ENCODE data around the gene ROCK2.
"Not testable (repeated sequence)": the region's sequence is repeated elsewhere in the genome, so short reads cannot be mapped to it uniquely, and the experiment has no call there.

ROCK2 gene

DNA sequence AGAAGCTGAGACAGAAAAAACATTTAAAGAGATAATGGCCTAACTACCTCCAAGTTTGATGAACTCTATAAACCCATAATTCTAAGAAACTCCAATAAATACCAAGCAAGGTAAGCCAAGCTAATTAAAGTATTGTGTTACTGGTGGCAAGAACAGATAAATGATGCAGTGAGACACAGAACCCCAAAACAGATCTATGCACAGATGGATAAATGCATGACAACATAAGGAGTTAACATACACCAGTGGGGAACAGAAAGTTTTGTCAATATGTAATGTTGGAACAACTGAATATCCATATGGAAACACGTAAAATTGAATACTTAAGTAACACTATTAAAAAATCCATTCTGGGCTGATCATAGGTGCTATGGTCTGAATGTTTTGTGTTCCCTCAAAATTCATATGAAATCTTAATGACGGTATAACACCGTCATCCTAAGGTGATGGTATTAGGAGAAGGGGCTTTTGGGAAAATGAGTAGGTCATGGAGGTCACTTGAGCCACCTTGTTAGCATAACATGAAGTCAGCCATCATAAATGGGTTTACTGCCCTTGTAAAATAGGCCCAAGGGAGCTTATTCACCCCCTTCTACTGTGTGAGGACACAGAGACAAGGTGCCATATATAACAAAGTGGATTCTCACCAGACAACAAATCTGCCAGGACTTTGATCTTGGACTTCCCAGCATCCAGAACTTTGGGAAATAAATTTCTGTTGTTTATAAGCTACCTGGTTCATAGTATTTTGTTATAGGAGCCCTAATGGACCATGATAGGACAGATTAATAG is 102.8 kb downstream of the ROCK2 start:
- in situ Hi-C loops (cut with MboI; ENCODE audit: low sequenced_read_pairs): no loop called here

DNA sequence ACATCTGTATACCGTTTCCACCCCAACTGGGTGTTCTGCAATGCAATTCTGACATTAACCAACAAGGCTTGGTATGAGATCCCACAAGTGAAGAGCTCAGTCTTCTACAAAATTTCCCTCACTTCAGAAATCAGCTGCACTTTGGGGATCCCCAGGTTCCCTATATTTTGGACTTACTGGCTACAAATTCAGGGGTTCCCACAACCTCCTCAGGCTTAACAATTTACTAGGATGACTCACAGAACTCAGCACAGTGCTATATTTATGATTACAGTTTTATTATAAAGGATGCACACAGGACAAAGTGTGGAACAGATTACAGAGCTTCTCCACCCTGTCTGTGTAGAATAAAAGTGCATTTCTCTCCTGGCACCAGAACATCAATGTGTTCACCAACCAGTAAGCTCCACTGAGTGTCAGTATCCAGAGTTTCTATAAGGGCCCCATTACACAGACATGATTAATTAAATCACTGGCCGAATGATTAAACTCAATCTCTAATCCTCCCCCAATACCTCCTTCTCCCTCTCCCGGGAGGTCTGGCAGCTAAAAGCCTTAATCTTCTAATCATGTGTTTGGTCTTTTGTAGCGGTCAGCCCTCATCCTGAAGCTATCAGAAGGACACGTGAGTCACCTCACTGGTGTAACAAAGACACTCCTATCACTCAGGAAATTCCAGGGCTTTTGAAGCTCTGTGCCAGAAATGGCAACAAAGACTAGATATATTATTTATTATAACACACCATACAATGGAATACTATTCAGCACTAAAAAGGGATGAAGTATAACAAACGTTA is 104.6 kb downstream of the ROCK2 start:
- in situ Hi-C loops (cut with MboI; ENCODE audit: low sequenced_read_pairs): no loop called here

DNA sequence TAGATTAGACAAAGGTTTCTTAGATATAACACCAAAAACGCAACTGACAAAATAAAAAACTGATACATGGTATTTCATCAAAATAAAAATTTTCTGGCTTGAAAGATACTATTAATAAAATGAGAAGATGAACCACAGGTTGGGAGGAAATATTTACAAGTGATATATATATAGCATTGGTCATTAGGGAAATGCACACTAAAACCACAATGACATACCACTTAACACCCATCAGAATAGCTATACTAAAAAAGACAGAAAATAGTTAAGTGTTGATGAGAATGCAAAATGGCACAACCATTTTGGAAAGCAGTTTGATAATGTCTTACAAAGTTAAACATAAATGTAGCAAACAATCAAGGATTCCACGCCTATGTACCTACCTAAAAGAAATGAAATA is 105.3 kb downstream of the ROCK2 start:
- in situ Hi-C loops (cut with MboI; ENCODE audit: low sequenced_read_pairs): no loop called here

GRCh38 chr2:11237122-11237521 is 107.3 kb downstream of the ROCK2 start:
- in situ Hi-C loops (cut with MboI; ENCODE audit: low sequenced_read_pairs): no loop called here

- in situ Hi-C loops (cut with MboI; ENCODE audit: low sequenced_read_pairs): no loop called here
Measured at GRCh38 chr2:11236335-11236734, 108.1 kb downstream of the ROCK2 start.

DNA sequence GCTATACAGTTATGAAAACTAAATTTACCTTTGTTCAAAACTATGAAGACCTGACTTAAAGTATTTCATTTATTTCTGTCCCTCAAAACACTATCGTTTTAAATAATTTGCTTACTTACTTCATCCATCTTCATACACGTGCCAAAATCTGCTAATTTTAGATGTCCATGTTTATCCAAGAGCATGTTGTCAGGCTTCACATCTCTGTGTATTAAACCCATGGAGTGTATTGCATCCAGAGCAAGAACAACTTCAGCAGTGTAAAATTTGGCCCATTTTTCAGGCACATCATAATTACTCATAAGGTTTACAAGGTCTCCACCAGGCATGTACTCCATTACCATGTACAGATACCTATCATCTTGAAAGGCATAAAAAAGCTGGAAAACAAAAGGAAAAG is 108.9 kb downstream of the ROCK2 start:
- in situ Hi-C loops (cut with MboI; ENCODE audit: low sequenced_read_pairs): no loop called here

DNA sequence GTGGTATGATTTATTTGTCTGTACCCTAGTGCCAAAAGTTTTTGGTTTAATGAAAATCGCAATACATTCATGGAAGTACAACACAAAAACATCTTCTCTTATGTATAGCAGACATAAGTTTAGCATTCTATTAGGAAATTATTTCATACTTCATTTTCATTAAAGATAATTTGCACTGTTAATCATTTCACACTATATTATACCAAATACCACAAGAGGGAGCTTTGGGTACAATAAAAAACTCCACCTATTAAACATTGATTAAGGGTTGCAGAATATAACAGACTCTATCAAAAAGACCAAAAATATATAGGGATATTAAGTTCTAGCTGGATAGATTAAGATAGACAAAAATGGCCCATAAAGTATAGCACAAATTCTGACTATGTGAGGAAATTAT is 110.1 kb downstream of the ROCK2 start:
- in situ Hi-C loops (cut with MboI; ENCODE audit: low sequenced_read_pairs): no loop called here

DNA sequence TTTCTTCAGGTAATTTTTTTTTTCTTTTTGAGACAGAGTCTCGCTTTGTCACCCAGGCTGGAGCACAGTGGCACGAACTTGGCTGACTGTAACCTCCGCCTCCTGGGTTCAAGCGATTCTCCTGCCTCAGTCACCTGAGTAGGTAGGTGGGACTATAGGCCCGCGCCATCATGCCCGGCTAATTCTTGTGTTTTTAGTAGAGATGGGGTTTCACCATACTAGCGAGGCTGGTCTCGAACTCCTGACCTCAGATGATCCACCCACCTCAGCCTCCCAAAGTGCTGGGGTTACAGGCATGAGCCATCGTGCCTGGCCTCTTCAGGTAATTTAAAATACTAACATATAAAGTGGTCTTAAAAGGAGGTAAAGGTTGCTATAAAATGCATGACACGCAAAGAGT is 113.2 kb downstream of the ROCK2 start:
- in situ Hi-C loops (cut with MboI; ENCODE audit: low sequenced_read_pairs): not testable (repeated sequence)

DNA sequence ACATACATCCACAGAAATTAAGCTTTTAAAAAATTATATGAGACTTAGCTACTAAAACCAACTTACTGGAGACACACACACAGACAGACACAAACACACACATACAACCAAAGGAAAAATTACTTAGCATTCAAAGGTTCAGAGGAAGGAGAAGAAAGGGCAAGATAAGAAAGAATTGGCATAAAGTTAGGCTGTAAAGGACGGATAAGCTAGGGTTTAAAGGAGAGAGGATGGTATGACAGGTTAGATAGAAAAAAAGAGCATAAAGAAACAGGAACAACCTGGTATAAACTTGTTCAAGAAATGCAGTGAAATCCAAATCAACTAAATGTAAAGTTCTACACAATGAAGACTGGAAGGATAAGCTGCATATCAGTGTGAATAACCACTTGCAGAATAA is 115.7 kb downstream of the ROCK2 start:
- in situ Hi-C loops (cut with MboI; ENCODE audit: low sequenced_read_pairs): no loop called here

GRCh38 chr2:11227595-11227994 is 116.8 kb downstream of the ROCK2 start:
- in situ Hi-C loops (cut with MboI; ENCODE audit: low sequenced_read_pairs): no loop called here

GRCh38 chr2:11224887-11225286 is 119.5 kb downstream of the ROCK2 start:
- in situ Hi-C loops (cut with MboI; ENCODE audit: low sequenced_read_pairs): no loop called here

DNA sequence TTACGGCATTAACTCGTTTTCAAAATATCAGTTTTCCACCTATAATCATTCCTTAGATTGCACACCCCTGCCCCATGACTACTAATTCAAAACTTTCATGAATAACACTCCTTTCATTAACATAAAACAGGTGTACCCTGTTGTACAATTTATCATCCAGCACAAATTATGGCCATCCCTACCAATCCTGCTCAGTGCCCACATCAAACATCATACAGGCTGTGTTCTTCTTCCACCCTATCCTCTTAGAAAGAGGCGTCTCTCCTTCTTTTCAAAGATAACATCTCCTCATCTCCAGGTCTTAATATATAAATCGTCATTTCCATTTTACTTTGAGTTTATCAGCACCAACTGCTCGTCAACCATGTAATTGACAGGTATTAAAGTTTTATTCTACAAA is 121.6 kb downstream of the ROCK2 start:
- in situ Hi-C loops (cut with MboI; ENCODE audit: low sequenced_read_pairs): no loop called here

GRCh38 chr2:11220445-11220844 is 124.0 kb downstream of the ROCK2 start:
- in situ Hi-C loops (cut with MboI; ENCODE audit: low sequenced_read_pairs): no loop called here

DNA sequence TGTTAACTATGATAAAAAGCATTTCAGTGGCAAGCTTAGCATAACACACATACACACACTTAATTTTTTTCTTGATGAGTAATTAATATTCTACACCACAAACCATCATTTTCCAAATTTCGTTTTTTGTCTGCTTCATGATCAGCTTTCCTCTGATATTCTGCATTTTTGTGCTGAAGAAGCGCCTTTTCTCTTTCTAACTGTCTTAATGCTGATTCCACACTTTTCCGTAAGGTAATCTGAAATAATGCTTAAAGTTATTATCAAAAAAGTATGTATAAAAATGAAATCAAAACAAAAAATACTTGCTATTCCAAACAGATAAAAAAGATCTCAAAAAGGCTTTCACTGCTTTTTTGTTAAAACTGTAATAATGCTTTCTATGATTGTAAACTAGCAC is 129.0 kb downstream of the ROCK2 start:
- in situ Hi-C loops (cut with MboI; ENCODE audit: low sequenced_read_pairs): no loop called here

DNA sequence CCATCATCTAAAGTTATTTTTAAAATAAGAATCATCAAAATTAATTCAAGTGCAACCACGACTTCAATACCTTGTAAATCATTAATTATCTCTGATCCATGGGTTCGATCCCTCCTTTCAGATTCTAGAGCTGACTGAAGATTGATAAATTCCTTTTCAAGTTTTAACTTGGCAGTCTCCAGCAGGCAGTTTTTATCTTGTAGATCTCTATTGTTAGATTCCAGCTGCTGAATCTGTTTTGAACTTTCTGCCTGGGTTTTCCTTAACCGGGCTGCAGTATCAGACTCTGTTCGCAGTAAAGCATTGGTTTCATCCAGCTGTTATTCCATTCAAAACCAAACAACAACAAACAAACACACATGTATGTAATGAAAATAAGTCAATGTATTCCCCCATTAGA is 129.7 kb downstream of the ROCK2 start:
- in situ Hi-C loops (cut with MboI; ENCODE audit: low sequenced_read_pairs): no loop called here

DNA sequence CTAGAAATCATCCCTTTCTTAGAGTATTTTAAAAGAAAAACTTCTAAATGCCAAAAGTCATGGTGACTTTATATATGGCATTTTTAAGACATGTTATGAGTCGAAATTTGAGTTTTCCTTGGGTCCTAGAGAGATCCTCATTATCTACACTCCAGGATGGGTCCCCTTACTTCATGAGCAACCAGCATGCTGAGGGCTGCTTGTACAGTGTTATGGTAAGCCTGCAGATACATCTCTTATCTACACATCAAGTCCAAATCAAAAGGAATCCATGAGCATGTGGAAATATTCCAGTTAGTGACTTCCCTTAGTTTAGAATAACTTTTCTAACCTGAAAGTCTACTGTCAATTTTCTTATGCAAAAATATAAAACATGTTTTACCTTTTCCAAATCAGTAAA is 130.5 kb downstream of the ROCK2 start:
- in situ Hi-C loops (cut with MboI; ENCODE audit: low sequenced_read_pairs): no loop called here

- in situ Hi-C loops (cut with MboI; ENCODE audit: low sequenced_read_pairs): no loop called here
Measured at GRCh38 chr2:11213090-11213638, 131.3 kb downstream of the ROCK2 start.

- in situ Hi-C loops (cut with MboI; ENCODE audit: low sequenced_read_pairs): no loop called here
Measured at GRCh38 chr2:11212645-11213044, 131.8 kb downstream of the ROCK2 start.

- in situ Hi-C loops (cut with MboI; ENCODE audit: low sequenced_read_pairs): no loop called here
Measured at GRCh38 chr2:11208083-11208482, 136.4 kb downstream of the ROCK2 start.

GRCh38 chr2:11203480-11203879 is 141.0 kb downstream of the ROCK2 start:
- in situ Hi-C loops (cut with MboI; ENCODE audit: low sequenced_read_pairs): no loop called here

- in situ Hi-C loops (cut with MboI; ENCODE audit: low sequenced_read_pairs): no loop called here
Measured at GRCh38 chr2:11201969-11202368, 142.5 kb downstream of the ROCK2 start.

DNA sequence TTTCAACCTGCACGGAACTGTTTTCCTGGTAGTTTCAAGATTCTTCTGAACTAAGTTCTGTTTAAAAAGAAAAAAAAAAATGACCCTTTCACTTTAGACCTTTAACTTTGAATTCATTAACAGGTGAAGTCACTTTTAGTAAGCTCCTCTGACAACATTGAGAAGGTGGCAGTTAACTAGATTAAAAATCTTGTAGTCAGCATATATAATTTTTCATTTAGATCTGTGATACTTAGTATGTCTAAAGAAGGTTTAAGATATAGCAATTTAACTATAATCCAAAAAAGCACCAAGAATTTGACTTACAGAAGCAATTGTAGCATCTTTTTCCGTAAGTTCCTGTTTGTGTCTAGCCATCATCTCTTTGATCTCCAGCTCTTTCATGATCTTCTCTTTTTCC is 143.8 kb downstream of the ROCK2 start:
- in situ Hi-C loops (cut with MboI; ENCODE audit: low sequenced_read_pairs): no loop called here
